NCI-H526 (cell line): Measurements from ENCODE around the gene QTRT2.

Source experiments
- DNase-seq, 2 experiments: peaks; one replicate each; lab custom pipeline; 2025; lab: John Stamatoyannopoulos, UW

QTRT2 gene

DNA sequence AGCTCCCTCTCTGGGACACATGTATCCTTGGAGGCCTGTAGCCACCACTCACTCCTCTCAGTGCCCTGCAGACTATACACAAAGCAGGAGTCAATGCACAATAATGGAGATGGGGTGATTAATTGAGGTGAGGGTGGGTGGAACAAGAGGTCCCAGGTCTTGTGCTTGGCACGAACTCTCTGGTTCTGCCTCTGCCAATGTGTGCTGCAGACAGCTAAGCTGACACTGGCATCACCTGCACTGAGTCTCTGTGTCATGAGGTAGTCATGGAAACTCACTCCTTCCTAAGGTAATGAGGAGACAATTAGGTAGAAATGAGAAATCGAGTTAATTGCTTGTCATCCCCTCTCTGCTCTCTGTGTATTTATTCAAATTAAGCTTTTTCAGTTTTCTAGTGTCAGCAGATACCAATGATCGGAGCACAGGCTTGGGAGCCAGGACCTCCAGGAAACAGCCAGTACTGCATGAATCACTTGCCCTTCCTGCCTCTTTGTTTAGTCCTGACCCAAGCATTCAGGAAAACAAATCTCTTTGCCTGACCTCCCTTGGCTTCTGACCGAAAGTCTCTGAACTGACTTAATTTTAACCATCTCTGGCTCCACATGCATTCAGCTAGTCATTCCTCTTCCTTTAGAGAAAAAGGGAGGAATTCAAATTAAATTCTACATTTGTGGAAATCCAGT is 65.6 kb downstream of the QTRT2 start:
- peak; percentile 74 to 75 for DNase-seq

DNA sequence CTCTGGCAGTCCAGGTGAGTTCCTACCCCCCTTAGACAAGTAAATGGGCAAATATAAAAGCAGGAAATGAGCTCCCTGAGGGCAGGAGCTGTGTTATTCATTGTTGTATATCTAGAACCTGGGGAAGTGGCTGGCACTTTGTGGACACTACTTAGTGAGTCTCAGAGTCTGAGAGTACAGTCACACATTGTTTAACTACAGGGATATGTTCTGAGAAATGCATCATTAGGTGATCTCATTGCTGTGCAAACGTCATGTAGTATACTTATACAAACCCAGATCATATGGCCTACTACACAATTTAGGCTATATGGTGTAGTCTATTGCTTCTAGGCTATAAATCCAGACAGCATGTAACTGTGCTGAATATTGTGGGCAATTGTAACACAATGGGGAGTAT is 69.9 kb downstream of the QTRT2 start:
- no peak for DNase-seq

DNA sequence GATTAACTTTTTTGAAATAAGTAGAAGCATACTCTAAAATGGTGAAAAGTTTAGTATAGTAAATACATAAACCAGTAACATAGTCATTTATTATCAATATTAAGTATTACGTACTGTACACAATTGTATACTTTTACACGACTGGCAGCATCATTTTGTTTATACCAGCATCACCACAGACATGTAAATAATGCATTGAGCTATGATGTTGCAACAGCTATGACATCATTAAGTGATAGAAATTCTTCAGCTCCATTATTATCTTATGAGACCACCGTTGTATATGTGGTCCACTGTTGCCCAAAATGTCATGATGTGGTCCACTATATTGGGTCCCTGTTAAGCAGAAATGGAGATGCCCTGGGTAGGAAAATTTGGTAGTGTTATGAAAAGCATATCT is 71.0 kb downstream of the QTRT2 start:
- no peak for DNase-seq

DNA sequence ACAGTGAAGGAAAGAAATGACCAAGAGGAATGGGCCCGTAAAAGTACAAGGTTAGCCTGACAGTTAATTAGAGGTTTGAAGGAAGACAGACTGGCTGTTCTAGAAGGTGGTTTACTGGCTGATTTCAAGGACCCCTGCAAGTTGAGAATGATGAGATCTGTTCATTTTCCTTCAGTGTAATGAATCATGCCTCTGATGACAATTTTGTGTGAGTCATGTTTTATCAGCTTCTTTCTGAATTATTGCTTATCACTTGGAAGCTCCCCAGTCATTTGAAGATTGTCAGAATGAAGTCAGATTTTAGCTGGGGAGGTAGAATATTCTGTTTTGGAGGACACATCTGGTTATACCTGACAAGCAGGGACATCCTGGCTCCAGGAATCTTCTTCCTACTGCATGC is 71.7 kb downstream of the QTRT2 start:
- DNase-seq = no peak

DNA sequence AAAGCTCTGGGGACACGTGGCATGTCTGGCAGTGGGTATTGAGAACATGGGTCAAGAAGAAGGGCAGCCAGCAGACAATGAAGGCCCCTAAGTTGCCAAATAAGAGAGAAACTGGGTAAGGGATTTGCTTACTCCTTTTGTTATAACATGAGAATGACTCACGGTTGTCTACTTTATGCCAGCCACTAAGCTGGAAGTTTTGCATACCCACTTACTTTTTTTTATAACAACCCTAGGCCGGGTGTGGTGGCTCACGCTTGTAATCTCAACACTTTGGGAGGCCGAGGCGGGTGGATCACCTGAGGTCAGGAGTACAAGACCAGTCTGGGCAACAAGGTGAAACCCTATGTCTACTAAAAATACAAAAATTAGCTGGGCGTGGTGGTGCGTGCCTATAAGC is 72.3 kb downstream of the QTRT2 start:
- no peak for DNase-seq

DNA sequence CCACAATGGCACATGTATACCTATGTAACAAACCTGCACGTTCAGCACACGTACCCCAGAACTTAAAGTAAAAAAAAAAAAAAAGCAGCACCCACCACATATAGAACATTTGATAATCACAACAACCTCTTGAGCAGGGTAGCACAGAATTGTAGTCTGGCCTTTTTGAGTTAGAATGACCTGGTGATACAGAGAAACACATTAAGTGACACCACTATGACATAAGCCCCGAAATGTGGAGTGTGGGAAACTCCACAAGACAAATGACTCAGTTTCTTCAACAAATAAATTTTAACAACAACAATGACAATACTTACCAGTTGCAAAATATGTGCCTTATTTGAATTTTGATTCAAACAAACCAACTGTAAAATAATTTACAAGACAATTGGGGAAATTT is 76.0 kb downstream of the QTRT2 start:
- no peak for DNase-seq

DNA sequence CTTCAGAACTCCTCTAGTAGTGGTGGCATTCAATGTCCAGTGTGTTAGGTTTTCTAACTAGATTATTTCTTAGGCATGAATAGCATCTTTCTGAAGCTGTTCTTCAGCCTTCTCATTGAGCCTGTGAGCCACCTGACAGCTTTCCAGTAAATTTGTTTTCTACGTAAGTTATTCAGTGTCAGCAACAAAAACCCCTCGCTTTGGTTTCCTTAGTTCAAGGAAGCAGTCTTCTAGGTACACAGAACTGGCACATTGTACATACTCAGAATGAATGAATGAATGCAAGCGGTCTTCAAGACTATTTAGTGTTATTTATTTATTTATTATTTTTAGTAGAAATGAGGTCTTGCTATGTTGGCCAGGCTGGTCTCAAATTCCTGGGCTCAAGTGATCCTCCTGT is 77.4 kb downstream of the QTRT2 start:
- no peak for DNase-seq
